Measurements from ENCODE around the gene CCDC51. TPM values are rescaled to one million over a fixed set of nuclear protein-coding genes. Genes with fewer than 3 reads are reported as not detected.

The CCDC51 gene
- total and polyA plus RNA-seq, 5 donors from 2014 or later, result 4.6 to 13.7 (median 9.1) TPM

DNA sequence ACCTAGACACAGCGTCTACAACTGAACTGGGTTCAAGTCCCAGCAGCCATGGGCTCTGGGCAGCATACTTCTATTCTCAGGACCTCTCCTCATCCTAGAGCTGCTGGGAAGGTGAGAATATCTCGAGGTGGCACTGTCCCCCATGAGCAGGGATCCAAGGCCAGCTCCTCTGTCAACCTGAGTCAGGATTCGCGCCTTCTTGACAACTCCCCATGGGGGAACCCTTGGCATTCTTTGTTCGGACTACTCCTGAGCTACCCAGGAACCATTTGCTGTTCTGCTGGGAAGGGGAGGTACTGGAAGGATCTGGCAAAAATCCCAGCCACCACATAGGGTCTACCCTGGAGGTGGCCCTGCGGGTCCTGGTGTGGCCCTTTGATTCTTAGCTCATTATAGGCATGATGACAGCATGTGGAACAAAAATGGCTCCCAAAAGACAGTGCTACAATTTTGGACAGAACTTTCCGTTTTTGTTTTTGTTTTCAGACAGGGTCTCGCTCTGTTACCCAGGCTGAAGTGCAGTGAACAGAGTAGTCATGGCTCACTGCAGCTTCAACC lies 32.3 kb downstream of the CCDC51 start:
- no peak overlapping the region for H3K4me3 ChIP-seq (ENCODE audit: low read depth, low read length)
- Mint-ChIP-seq H3K9me3 (no peaks in the 10 kb centered on the region), H3K36me3 (no peaks in the 10 kb centered on the region), H3K27me3 (no peaks in the 10 kb centered on the region), H3K27ac (no peak overlapping the region), H3K4me1 (no peaks in the 10 kb centered on the region), H3K4me3 (no peak overlapping the region)
- no peaks in the 10 kb centered on the region for H3K27me3 ChIP-seq (ENCODE audit: control insufficient read depth, insufficient read depth, low read length)
- no peaks in the 10 kb centered on the region for H3K9me3 ChIP-seq (ENCODE audit: control insufficient read depth in 2 of 2, low read length in 2 of 2)
- H3K27ac ChIP-seq (ENCODE audit: insufficient read depth, low read length, poor library complexity, severe bottlenecking), result no peak overlapping the region
- no peaks in the 10 kb centered on the region for H3K36me3 ChIP-seq (ENCODE audit: control insufficient read depth, insufficient read depth, low read length)
- DNase-seq (no peak), ATAC-seq (ENCODE audit: low read depth in 2 of 2) (no peak)
- no peaks in the 10 kb centered on the region for H3K4me1 ChIP-seq (ENCODE audit: control insufficient read depth, insufficient read depth, low read length, poor library complexity, severe bottlenecking)

DNA sequence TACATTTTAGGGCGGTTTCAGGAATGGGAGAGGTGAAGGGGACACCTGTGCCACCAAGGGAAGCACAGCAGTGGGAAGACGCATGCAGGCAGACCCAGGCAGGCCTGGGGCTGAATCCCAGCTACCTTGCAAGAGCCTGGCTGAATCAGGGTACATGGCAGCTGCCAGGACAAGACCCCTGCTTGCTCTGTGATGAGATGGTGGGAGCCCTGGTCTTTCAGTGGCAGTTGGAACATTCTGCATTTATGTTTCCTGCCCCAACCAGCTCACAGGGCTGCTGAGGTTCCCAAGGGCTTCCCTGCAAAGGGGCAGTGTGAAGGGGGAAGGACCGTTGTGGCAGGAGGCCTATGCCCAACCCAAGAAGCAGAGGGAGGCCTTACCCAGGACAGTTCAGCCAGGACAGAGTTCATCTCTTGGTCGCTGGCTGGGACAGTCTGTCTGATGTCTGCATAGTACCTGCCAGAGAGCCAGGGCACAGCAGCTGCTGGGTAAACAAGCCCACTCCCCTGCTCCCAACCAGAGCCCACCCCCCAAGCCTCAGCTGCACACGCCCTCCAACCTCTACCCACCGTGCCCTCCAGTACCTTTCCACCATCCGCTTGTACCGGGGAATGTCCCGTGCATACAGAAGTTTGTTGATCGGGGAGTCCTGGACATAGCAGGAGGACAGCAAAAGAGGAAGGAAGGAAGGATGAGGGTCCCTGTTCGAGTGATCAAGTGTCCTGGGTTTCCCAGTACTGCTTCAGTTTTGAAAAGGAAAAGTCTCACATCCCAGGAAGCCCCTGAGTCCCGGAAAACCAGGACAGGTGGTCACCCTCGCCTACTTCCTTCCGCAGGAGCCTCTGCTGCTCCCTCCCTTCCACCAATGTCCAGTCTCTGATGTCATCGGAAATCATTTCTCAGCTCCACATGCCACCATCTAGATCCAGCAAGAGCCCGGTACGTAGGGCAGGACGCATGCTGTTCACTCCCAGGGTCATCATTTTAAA lies 33.2 kb downstream of the CCDC51 start:
- Histone ChIP-seq H3K9me3 (ENCODE audit: control insufficient read depth in 2 of 2, low read length in 2 of 2) (no peaks in the 10 kb centered on the region), H3K36me3 (ENCODE audit: control insufficient read depth, insufficient read depth, low read length) (no peaks in the 10 kb centered on the region), H3K4me1 (ENCODE audit: control insufficient read depth, insufficient read depth, low read length, poor library complexity, severe bottlenecking) (no peaks in the 10 kb centered on the region), H3K4me3 (ENCODE audit: low read depth, low read length) (no peak overlapping the region), H3K27me3 (ENCODE audit: control insufficient read depth, insufficient read depth, low read length) (no peaks in the 10 kb centered on the region), H3K27ac (ENCODE audit: insufficient read depth, low read length, poor library complexity, severe bottlenecking) (no peak overlapping the region)
- peak overlapping the region in 2 of 3 donors; percentile 29 to 38 for H3K27ac Mint-ChIP-seq
- DNase-seq (no peak), ATAC-seq (ENCODE audit: low read depth in 2 of 2) (no peak)
- H3K36me3 Mint-ChIP-seq, result no peaks in the 10 kb centered on the region
- no peaks in the 10 kb centered on the region for H3K27me3 Mint-ChIP-seq
- H3K9me3 Mint-ChIP-seq, result no peaks in the 10 kb centered on the region
- no peaks in the 10 kb centered on the region for H3K4me1 Mint-ChIP-seq
- no peak overlapping the region for H3K4me3 Mint-ChIP-seq

DNA sequence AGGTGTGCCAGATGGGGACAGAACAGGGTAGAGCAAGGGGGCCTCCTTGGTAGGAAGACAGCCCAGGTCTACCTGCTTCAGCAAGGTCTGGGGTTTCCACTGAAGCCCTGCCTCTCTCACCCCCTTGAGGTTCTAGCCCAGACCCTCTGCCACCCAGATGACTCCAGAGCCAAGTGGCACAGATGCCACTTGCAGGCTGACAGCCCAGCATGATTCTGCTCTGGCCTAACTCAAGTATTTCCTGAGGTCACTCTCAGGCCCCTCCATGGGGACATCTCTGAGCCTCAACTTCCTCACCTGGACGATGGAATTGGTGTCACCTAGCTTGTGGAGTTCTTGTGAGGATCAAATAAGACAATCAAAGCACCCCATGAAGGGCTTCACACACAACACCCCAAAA lies 33.9 kb downstream of the CCDC51 start:
- DNase-seq (no peak), ATAC-seq (ENCODE audit: low read depth in 2 of 2) (no peak)
- Mint-ChIP-seq H3K27ac (peak overlapping the region in 1 of 3 donors; percentile 29), H3K4me1 (peaks cover 0 to 1% (median 0%) of the 10 kb centered on the region in 4 donors), H3K4me3 (no peak overlapping the region), H3K9me3 (no peaks in the 10 kb centered on the region), H3K36me3 (no peaks in the 10 kb centered on the region), H3K27me3 (peaks cover 4% of the 10 kb centered on the region)
- Histone ChIP-seq H3K27ac (ENCODE audit: insufficient read depth, low read length, poor library complexity, severe bottlenecking) (no peak overlapping the region), H3K4me1 (ENCODE audit: control insufficient read depth, insufficient read depth, low read length, poor library complexity, severe bottlenecking) (no peaks in the 10 kb centered on the region), H3K4me3 (ENCODE audit: low read depth, low read length) (no peak overlapping the region), H3K36me3 (ENCODE audit: control insufficient read depth, insufficient read depth, low read length) (no peaks in the 10 kb centered on the region), H3K9me3 (ENCODE audit: control insufficient read depth in 2 of 2, low read length in 2 of 2) (no peaks in the 10 kb centered on the region), H3K27me3 (ENCODE audit: control insufficient read depth, insufficient read depth, low read length) (no peaks in the 10 kb centered on the region)

DNA sequence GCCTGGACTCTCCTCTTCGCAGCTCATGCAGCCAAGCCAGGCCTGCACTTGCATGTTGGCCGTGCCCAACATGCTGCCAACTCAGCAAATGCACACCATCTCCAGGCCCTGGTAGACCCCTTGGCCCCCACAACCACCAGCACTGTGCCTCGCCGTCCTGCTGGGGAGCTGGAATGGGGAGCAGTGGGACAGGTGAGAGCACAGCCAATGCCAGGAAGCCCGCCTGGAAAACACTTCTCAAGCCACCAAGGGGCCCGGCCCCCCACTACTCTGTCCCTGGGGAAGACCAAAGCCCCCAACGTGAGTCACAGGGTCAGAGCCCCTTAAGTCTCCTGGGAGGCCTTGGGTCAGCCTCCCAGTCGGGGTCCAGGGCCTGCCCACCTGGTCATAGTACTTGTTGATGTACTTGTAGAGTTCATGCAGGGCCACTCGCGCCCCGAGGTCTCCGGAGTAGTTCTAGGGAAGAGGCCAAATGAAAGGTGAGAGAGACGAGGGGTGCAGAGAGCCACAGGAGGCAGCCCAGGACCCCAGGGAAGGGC lies 34.5 kb downstream of the CCDC51 start:
- peaks cover 9% of the 10 kb centered on the region for H3K27me3 Mint-ChIP-seq

GRCh38 chr3:48404440-48405342 lies 35.2 kb downstream of the CCDC51 start:
- no peak for ATAC-seq (ENCODE audit: low read depth in 2 of 2)
- Histone ChIP-seq H3K36me3 (ENCODE audit: control insufficient read depth, insufficient read depth, low read length) (no peaks in the 10 kb centered on the region), H3K4me1 (ENCODE audit: control insufficient read depth, insufficient read depth, low read length, poor library complexity, severe bottlenecking) (no peaks in the 10 kb centered on the region), H3K9me3 (ENCODE audit: control insufficient read depth in 2 of 2, low read length in 2 of 2) (no peaks in the 10 kb centered on the region), H3K27ac (ENCODE audit: insufficient read depth, low read length, poor library complexity, severe bottlenecking) (no peak overlapping the region), H3K4me3 (ENCODE audit: low read depth, low read length) (no peak overlapping the region), H3K27me3 (ENCODE audit: control insufficient read depth, insufficient read depth, low read length) (no peaks in the 10 kb centered on the region)
- H3K4me1 Mint-ChIP-seq, result peaks cover 0 to 4% (median 0%) of the 10 kb centered on the region in 4 donors
- H3K4me3 Mint-ChIP-seq, result no peak overlapping the region
- no peaks in the 10 kb centered on the region for H3K36me3 Mint-ChIP-seq
- H3K27me3 Mint-ChIP-seq, result peaks cover 9% of the 10 kb centered on the region
- peaks cover 0 to 1% (median 0%) of the 10 kb centered on the region in 7 donors for H3K9me3 Mint-ChIP-seq
- no peak overlapping the region for H3K27ac Mint-ChIP-seq
- no peak for DNase-seq

More for the DNA sequence above, 34.5 kb downstream of the CCDC51 start:
- H3K4me1 ChIP-seq (ENCODE audit: control insufficient read depth, insufficient read depth, low read length, poor library complexity, severe bottlenecking), result no peaks in the 10 kb centered on the region
- H3K4me3 ChIP-seq (ENCODE audit: low read depth, low read length), result no peak overlapping the region
- Mint-ChIP-seq H3K9me3 (no peaks in the 10 kb centered on the region), H3K36me3 (no peaks in the 10 kb centered on the region), H3K4me3 (no peak overlapping the region), H3K4me1 (peaks cover 0 to 4% (median 0%) of the 10 kb centered on the region in 4 donors), H3K27ac (no peak overlapping the region)
- H3K27ac ChIP-seq (ENCODE audit: insufficient read depth, low read length, poor library complexity, severe bottlenecking), result no peak overlapping the region
- no peak for ATAC-seq (ENCODE audit: low read depth in 2 of 2)
- H3K9me3 ChIP-seq (ENCODE audit: control insufficient read depth in 2 of 2, low read length in 2 of 2), result no peaks in the 10 kb centered on the region
- no peak for DNase-seq
- H3K27me3 ChIP-seq (ENCODE audit: control insufficient read depth, insufficient read depth, low read length), result no peaks in the 10 kb centered on the region
- H3K36me3 ChIP-seq (ENCODE audit: control insufficient read depth, insufficient read depth, low read length), result no peaks in the 10 kb centered on the region

- H3K4me3 ChIP-seq (ENCODE audit: low read depth, low read length), result no peak overlapping the region
- no peak overlapping the region for H3K27ac ChIP-seq (ENCODE audit: insufficient read depth, low read length, poor library complexity, severe bottlenecking)
- no peaks in the 10 kb centered on the region for H3K27me3 ChIP-seq (ENCODE audit: control insufficient read depth, insufficient read depth, low read length)
- ATAC-seq (ENCODE audit: low read depth in 2 of 2) (no peak), DNase-seq (no peak)
- Mint-ChIP-seq H3K36me3 (no peaks in the 10 kb centered on the region), H3K27me3 (peaks cover 9% of the 10 kb centered on the region), H3K9me3 (peaks cover 0 to 1% (median 0%) of the 10 kb centered on the region in 7 donors), H3K27ac (no peak overlapping the region), H3K4me3 (no peak overlapping the region), H3K4me1 (peaks cover 0 to 4% (median 0%) of the 10 kb centered on the region in 4 donors)
- no peaks in the 10 kb centered on the region for H3K36me3 ChIP-seq (ENCODE audit: control insufficient read depth, insufficient read depth, low read length)
- no peaks in the 10 kb centered on the region for H3K9me3 ChIP-seq (ENCODE audit: control insufficient read depth in 2 of 2, low read length in 2 of 2)
- no peaks in the 10 kb centered on the region for H3K4me1 ChIP-seq (ENCODE audit: control insufficient read depth, insufficient read depth, low read length, poor library complexity, severe bottlenecking)
These were observed 36.1 kb downstream of the CCDC51 start for GRCh38 chr3:48403533-48404439.

Data from CD4-positive, CD25-positive, alpha-beta regulatory T cell (primary cell).